ENCODE results near the gene HPCA.

DNA sequence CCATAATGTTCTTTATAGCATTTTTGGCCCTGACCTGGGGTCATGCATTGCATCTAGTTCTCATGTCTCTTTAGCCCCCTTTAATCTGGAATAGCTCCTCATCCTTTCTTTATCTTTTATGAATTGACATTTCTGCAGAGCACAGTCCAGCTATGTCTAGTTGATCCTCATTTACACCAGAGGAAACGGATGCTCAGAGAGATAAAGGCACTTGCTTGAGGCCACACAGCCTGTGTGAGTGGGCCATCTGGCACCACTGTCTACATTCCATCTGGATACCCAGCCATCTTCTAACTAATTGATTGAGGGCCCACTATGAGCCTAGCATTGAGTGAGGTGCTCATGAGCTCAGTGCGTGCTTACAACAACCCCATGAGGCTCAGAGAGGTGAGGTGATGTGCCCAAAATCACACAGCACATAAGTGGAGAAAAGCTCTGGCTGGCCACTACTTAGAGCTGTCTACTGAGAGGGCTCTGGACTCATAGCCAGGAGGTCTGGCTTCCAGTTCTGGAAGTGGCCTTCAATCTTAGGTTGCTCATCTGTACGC is 3.5 kb downstream of the HPCA start:
- TF ChIP-seq TAF1 (IDR thresholded peaks at IDR 0.05; ENCODE audit: low read depth, low read length), result no peak
- TF ChIP-seq SPI1 (IDR thresholded peaks at IDR 0.05; ENCODE audit: low read depth, low read length), result no peak
- no peak for TF ChIP-seq POU2F2 (IDR thresholded peaks at IDR 0.05; ENCODE audit: low read depth, low read length)
